NCI-H526 (cell line): ENCODE measurements around the gene CTIF.

ENCODE experiments used
- DNase-seq, 2 experiments: peaks; one replicate each; lab custom pipeline; 2025; lab: John Stamatoyannopoulos, UW

CTIF gene

GRCh38 chr18:48621815-48622555 is 83.2 kb downstream of the CTIF start:
- no peak for DNase-seq

GRCh38 chr18:48622911-48623431 is 84.1 kb downstream of the CTIF start:
- DNase-seq: no peak

GRCh38 chr18:48623468-48624235 is 84.8 kb downstream of the CTIF start:
- DNase-seq: no peak

GRCh38 chr18:48624856-48625255 is 86.0 kb downstream of the CTIF start:
- DNase-seq: no peak

- no peak for DNase-seq
Measured at GRCh38 chr18:48627216-48627615, 88.4 kb downstream of the CTIF start.

- no peak for DNase-seq
Measured at GRCh38 chr18:48629730-48630324, 91.0 kb downstream of the CTIF start.

- DNase-seq: no peak
Measured at GRCh38 chr18:48631851-48632250, 93.0 kb downstream of the CTIF start.

- DNase-seq: no peak
Measured at GRCh38 chr18:48632676-48633257, 93.9 kb downstream of the CTIF start.

- no peak for DNase-seq
Measured at GRCh38 chr18:48634491-48634890, 95.7 kb downstream of the CTIF start.

- no peak for DNase-seq
Measured at GRCh38 chr18:48634975-48635374, 96.1 kb downstream of the CTIF start.

GRCh38 chr18:48635806-48636205 is 97.0 kb downstream of the CTIF start:
- no peak for DNase-seq

- DNase-seq: no peak
Measured at GRCh38 chr18:48636436-48636835, 97.6 kb downstream of the CTIF start.

GRCh38 chr18:48637081-48637990 is 98.5 kb downstream of the CTIF start:
- no peak for DNase-seq

GRCh38 chr18:48638451-48638850 is 99.6 kb downstream of the CTIF start:
- no peak for DNase-seq

- no peak for DNase-seq
Measured at GRCh38 chr18:48638896-48639771, 100.3 kb downstream of the CTIF start.

- no peak for DNase-seq
Measured at GRCh38 chr18:48639772-48640432, 101.1 kb downstream of the CTIF start.

- DNase-seq: no peak
Measured at GRCh38 chr18:48640566-48641270, 101.9 kb downstream of the CTIF start.

GRCh38 chr18:48641981-48642380 is 103.2 kb downstream of the CTIF start:
- no peak for DNase-seq

GRCh38 chr18:48642503-48642902 is 103.7 kb downstream of the CTIF start:
- no peak for DNase-seq
